HG02623 (cell line): Measurements from ENCODE around the gene DDIT3.
"Not testable (repeated sequence)": the region's sequence is repeated elsewhere in the genome, so short reads cannot be mapped to it uniquely, and the experiment has no call there.

Experiments
- ATAC-seq: cut with Tn5 transposase; IDR thresholded peaks from one replicate; pipeline ENCODE4 v1.9.1; 2021; ENCODE audit warnings: moderate library complexity; ENCODE audit not compliant: unreplicated experiment

The DDIT3 gene

DNA sequence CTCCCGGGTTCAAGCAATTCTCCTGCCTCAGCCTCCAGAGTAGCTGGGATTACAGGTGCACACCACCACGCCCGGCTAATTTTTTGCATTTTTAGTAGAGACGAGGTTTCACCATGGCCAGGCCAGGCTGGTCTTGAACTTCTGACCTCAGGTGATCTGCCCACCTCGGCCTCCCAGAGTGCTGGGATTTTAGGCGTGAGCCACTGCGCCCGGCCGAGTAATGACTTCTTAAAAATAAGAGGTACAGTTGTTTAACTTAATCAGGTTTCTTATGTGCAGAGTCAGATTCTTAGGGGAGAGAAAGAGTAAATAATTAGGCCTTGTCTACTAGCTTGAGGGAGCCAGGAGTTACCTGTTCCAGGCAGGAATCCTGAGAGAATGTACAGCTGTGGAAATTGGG, 6.1 kb downstream of the DDIT3 start:
- ATAC-seq, result not testable (repeated sequence)

DNA sequence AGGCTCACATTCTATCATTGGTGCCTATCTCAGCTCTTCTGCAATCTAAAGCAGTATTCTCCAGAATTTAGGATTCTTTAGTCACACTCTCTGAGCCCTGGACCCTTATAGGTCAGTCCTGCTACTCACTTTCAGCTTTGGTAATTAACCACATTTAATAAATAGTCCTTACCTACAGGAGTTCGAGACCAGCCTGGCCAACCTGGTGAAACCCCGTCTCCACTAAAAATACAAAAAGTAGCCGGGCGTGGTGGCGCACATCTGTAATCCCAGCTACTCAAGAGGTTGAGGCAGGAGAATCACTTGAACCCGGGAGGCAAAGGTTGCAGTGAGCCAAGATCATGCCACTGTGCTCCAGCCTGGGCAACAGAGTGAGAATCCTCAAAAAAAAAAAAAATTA, 6.6 kb downstream of the DDIT3 start:
- not testable (repeated sequence) for ATAC-seq

GRCh38 chr12:57513266-57513665, 7.0 kb downstream of the DDIT3 start:
- no peak for ATAC-seq

GRCh38 chr12:57512665-57513064, 7.6 kb downstream of the DDIT3 start:
- no peak for ATAC-seq

GRCh38 chr12:57511588-57512325, 8.6 kb downstream of the DDIT3 start:
- no peak for ATAC-seq

GRCh38 chr12:57511161-57511560, 9.2 kb downstream of the DDIT3 start:
- ATAC-seq, result no peak

GRCh38 chr12:57507796-57508195, 12.5 kb downstream of the DDIT3 start:
- not testable (repeated sequence) for ATAC-seq

DNA sequence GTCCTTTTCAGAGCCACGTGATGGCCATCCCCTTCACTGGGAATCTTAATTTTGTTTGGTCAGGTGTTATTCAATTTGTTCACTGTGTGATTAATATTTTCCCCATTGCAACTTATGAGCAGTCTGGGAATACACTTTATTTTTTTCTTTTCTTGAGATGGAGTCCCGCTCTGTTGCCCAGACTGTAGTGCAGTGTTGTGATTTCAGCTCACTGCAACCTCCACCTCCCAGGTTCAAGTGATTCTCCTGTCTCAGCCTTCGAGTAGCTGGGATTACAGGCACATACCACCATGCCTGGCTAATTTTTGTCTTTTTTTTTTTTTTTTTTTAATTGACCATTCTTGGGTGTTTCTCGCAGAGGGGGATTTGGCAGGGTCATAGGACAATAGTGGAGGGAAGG, 13.8 kb downstream of the DDIT3 start:
- ATAC-seq, result not testable (repeated sequence)

DNA sequence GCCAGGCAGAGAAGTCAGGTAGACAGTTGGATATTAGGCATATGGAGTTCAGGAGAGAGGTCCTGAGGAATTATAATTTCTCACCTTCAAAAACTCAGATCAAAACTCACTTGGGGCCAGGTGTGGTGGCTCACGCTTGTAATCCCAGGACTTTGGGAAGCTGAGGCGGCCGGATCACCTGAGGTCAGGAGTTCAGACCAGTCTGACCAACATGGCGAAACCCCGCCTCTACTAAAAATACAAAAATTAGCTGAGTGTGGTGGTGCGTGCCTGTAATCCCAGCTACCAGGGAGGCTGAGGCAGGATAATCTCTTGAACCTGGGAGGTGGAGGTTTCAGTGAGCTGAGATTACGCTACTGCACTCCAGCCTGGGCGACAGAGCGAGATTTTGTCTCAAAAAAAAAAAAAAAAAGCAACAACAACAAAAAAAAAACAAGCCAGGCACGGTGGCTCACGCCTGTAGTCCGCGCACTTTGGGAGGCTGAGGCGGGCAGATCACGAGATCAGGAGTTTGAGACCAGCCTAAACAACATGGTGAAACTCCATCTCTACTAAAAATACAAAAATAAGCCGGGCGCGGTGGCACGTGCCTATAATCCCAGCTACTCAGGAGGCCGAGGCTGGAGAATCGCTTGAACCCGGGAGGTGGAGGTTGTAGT, 17.9 kb downstream of the DDIT3 start:
- ATAC-seq, result not testable (repeated sequence)

GRCh38 chr12:57500213-57500612, 20.1 kb downstream of the DDIT3 start:
- ATAC-seq, result no peak

DNA sequence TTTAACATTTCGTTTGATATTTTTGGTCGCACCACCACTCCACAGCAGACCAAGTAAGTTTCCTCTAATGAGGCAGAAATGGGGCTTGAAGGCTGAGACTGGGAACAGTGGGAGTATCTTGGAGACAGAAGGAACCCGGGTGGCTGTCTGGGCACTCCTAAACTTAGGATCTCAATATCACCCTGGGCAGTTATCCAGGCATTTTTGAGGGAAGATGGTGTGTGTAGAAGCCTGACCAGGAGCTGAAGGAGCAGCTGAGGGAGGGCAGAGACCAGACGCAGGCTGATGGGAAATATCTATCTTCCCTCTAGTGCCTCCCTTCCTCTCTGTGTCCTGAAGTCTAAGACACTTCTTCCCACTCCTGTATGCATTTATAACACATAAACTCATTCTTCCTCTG, 21.7 kb downstream of the DDIT3 start:
- no peak for ATAC-seq

DNA sequence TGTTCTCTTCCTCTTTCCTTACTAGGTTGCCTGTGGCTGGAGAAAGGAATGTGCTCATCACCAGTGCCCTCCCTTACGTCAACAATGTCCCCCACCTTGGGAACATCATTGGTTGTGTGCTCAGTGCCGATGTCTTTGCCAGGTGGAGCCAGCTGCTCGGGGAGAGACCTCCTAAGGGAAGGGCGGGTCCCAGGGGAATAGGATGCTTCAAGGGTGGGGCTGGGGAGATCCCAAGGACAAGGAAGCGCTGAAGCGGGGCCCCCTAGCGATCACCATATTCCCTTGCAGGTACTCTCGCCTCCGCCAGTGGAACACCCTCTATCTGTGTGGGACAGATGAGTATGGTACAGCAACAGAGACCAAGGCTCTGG, 22.2 kb downstream of the DDIT3 start:
- ATAC-seq, result no peak

- ATAC-seq, result no peak
Measured at GRCh38 chr12:57497223-57498131, 22.8 kb downstream of the DDIT3 start.

DNA sequence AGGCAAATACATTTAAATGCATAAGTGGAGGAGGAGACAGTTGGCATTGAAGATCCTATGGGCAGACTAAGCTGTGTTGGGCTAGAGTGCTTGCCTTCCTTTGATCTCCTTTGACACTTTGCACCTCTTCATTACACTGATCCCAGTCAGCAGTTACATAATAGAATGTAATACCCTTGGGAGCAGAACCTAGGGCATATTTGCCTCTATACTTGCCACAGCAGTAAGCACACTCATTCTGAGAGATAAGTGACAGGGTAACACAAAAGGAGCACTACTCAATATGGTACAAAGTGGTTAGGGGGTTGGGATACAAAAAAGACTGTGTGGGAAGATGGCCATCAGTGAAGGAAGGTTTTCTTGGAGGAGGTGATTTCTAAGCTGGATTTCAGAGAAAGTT, 23.5 kb downstream of the DDIT3 start:
- ATAC-seq, result no peak

DNA sequence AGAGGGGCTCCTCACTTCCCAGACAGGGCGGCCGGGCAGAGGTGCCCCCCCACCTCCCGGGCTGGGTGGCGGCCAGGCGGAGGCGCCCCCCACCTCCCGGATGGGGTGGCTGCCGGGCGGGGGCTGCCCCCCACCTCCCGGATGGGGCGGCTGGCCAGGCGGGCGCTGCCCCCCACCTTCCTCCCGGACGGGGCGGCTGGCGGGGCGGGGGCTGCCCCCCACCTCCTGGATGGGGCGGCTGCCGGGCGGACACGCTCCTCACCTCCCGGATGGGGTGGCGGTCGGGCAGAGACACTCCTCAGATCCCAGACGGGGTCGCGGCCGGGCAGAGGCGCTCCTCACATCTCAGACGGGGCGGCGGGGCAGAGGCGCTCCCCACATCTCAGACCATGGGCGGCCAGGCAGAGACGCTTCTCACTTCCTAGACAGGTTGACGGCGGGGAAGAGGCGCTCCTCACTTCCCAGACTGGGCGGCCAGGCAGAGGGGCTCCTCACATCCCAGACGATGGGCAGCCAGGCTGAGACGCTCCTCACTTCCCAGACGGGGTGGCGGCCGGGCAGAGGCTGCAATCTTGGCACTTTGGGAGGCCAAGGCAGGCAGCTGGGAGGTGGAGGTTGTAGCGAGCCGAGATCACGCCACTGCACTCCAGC, 25.1 kb downstream of the DDIT3 start:
- ATAC-seq, result not testable (repeated sequence)

DNA sequence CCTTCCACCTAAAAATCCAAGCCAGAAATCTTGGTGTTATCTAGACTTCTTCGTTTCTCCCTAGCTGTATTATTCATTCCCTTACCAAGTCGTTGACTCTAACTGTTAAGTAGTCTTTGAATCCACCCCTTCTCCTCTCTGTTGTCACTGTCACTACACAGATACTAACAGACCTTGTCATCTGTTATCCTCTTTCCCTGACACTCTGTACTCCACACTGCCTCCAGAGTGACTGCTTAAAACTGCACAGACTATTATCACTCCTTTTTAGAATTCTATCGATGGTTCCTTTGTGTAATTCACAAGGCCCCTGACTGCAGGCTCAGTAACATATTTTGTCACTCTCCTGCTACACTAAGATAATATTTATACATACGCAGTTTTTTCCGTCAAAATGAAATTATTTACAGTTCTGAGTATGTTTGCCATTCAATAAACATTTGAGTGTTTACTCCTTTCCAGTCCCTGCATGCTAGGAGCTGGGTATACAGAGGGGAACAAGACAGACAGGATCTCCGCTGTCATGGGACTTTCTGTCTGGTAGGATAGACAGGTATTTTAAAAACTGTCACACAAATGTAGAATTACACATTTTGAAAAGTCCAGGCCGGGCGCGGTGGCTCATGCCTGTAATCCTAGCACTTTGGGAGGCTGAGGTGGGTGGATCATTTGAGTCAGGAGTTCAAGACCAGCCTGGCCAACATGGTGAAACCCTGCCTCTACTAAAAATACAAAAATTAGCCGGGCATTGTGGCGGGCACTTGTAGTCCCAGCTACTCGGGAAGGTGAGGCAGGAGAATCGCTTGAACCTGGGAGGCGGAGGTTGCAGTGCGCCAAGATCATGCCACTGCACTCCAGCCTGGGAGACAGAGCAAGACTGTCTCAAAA, 28.7 kb downstream of the DDIT3 start:
- no peak for ATAC-seq

DNA sequence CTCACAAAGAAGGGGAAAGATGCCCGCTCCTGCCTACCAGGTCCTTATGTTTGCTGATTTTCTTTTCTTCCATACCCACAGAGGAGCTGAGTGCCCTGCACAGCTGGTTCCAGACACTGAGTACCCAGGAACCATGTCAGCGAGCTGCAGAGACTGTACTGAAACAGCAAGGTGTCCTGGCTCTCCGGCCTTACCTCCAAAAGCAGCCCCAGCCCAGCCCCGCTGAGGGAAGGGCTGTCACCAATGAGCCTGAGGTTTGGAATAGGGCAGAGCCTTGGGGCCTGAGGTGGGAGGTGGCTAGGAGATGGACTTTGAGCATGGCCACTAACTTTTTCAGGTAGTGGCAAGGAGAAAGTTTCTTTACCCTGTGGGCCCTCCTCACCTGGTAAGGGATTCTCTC, 30.2 kb downstream of the DDIT3 start:
- no peak for ATAC-seq

DNA sequence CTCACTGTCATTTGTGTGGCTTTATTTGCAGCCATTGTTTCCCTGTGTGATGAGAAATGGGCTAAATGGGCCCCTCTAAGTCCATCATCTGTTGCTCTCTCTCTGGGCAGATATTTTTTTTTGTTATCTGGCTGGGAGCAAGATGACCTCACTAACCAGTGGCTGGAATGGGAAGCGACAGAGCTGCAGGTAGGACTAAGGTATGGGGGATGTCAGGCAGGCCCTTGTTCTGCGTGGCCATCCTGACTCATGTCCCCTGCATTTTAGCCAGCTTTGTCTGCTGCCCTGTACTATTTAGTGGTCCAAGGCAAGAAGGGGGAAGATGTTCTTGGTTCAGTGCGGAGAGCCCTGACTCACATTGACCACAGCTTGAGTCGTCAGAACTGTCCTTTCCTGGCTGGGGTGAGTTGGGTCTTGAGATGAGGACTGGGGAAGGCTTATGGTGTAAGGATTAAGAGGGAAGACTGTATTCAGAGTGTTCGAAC, 31.1 kb downstream of the DDIT3 start:
- ATAC-seq, result no peak

- ATAC-seq, result no peak
Measured at GRCh38 chr12:57488402-57489156, 31.7 kb downstream of the DDIT3 start.
